ENCODE results near the gene PKMYT1. TPM values are rescaled to one million over a fixed set of nuclear protein-coding genes. Genes with fewer than 3 reads are reported as not detected.

The PKMYT1 gene
- total and polyA plus RNA-seq, 2 experiments from 2014 or later: 90.9 to 100 TPM

GRCh38 chr16:3021449-3022207 is 41.4 kb upstream of the PKMYT1 start:
- H3K4me1 ChIP-seq (ENCODE audit: insufficient read depth): peaks cover 36% of the 10 kb centered on the region
- peaks cover 40% of the 10 kb centered on the region for H3K36me3 Mint-ChIP-seq (ENCODE audit: low read depth)
- no peaks in the 10 kb centered on the region for H3K36me3 ChIP-seq (ENCODE audit: insufficient read depth)
- peaks cover 46% of the 10 kb centered on the region for H3K27me3 Mint-ChIP-seq (ENCODE audit: insufficient read depth, low read depth, poor library complexity)
- H3K4me3 ChIP-seq: peak overlapping the region; percentile 85
- ATAC-seq (peak; percentile 27), DNase-seq (ENCODE audit: low spot score) (peak; percentile 97)
- H3K4me1 Mint-ChIP-seq: peaks cover 30% of the 10 kb centered on the region
- peak overlapping the region; percentile 97 for H3K4me2 ChIP-seq
- H3K9me3 Mint-ChIP-seq: peaks cover 5% of the 10 kb centered on the region; the same call in 2 of the 3 replicates
- peak overlapping the region; percentile 99 for H3K27ac ChIP-seq (ENCODE audit: low read depth)
- H3K4me3 Mint-ChIP-seq: peak overlapping the region; percentile 96
- peak overlapping the region; percentile 98 for H3K27ac Mint-ChIP-seq
- no peaks in the 10 kb centered on the region; the same call in 1 of the 2 replicates for H3K27me3 ChIP-seq (ENCODE audit: insufficient read depth)
- peaks cover 27% of the 10 kb centered on the region for H4K20me1 ChIP-seq (replicated peaks; ENCODE audit: insufficient read depth)
- peaks cover 54% of the 10 kb centered on the region for H3F3A ChIP-seq (replicated peaks; ENCODE audit: low read depth)
- H3K79me2 ChIP-seq (replicated peaks; ENCODE audit: insufficient read depth): peaks cover 30% of the 10 kb centered on the region
- TF ChIP-seq CTCF (conservative IDR thresholded peaks at IDR 0.05; ENCODE audit: low read depth in 2 of 2) (peak; percentile 54 to 72), EZH2 (IDR thresholded peaks at IDR 0.05; ENCODE audit: low read depth, unreplicated experiment) (no peak), ZNF114 (CRISPR knock-in tag; IDR thresholded peaks at IDR 0.05) (no peak), NANOG (IDR thresholded peaks at IDR 0.05; ENCODE audit: borderline replicate concordance) (no peak)
- H2AFZ ChIP-seq: no peak overlapping the region
- no peaks in the 10 kb centered on the region for H3K9me2 ChIP-seq (ENCODE audit: insufficient read depth)

GRCh38 chr16:3020604-3021448 is 40.6 kb upstream of the PKMYT1 start:
- H3K27ac ChIP-seq (ENCODE audit: low read depth): peak overlapping the region; percentile 99
- peaks cover 38% of the 10 kb centered on the region for H3K79me2 ChIP-seq (replicated peaks; ENCODE audit: insufficient read depth)
- H3K36me3 Mint-ChIP-seq (ENCODE audit: low read depth): peaks cover 39% of the 10 kb centered on the region
- peaks cover 49% of the 10 kb centered on the region for H3K27me3 Mint-ChIP-seq (ENCODE audit: insufficient read depth, low read depth, poor library complexity)
- peak overlapping the region; percentile 98 for H3K27ac Mint-ChIP-seq
- H2AFZ ChIP-seq: no peak overlapping the region
- H3K36me3 ChIP-seq (ENCODE audit: insufficient read depth): no peaks in the 10 kb centered on the region
- peak overlapping the region; percentile 96 for H3K4me3 Mint-ChIP-seq
- H3K27me3 ChIP-seq (ENCODE audit: insufficient read depth): no peaks in the 10 kb centered on the region; the same call in 1 of the 2 replicates
- H4K20me1 ChIP-seq (replicated peaks; ENCODE audit: insufficient read depth): peaks cover 35% of the 10 kb centered on the region
- peaks cover 42% of the 10 kb centered on the region for H3K4me1 ChIP-seq (ENCODE audit: insufficient read depth)
- H3K9me2 ChIP-seq (ENCODE audit: insufficient read depth): no peaks in the 10 kb centered on the region
- H3K9me3 Mint-ChIP-seq: peaks cover 7% of the 10 kb centered on the region; the same call in 2 of the 3 replicates
- peaks cover 34% of the 10 kb centered on the region for H3K4me1 Mint-ChIP-seq
- H3F3A ChIP-seq (replicated peaks; ENCODE audit: low read depth): peaks cover 56% of the 10 kb centered on the region
- peak overlapping the region; percentile 85 for H3K4me3 ChIP-seq
- DNase-seq (ENCODE audit: low spot score) (peak; percentile 95), ATAC-seq (peak; percentile 7)
- peak overlapping the region; percentile 97 for H3K4me2 ChIP-seq
- TF ChIP-seq NANOG (IDR thresholded peaks at IDR 0.05; ENCODE audit: borderline replicate concordance): no peak
- no peak for TF ChIP-seq STAT1 (IDR thresholded peaks at IDR 0.05; ENCODE audit: unreplicated experiment)
- TF ChIP-seq ETS1 (IDR thresholded peaks at IDR 0.05): no peak
- TF ChIP-seq JUNB (IDR thresholded peaks at IDR 0.05; ENCODE audit: unreplicated experiment): no peak
- no peak for TF ChIP-seq EZH2 (IDR thresholded peaks at IDR 0.05; ENCODE audit: low read depth, unreplicated experiment)
- TF ChIP-seq ZNF331 (CRISPR knock-in tag; IDR thresholded peaks at IDR 0.05; ENCODE audit: low read depth): no peak
- no peak for TF ChIP-seq ZNF462 (CRISPR knock-in tag; IDR thresholded peaks at IDR 0.05)
- no peak for TF ChIP-seq ZNF114 (CRISPR knock-in tag; IDR thresholded peaks at IDR 0.05)

All from GM23338 (cell line).